Astrocyte of the spinal cord (primary cell): ENCODE data around the gene MCM10.

Source experiments
- DNase-seq: peaks from one replicate; pipeline ENCODE4 v3.0.0; 2011; ENCODE audit warnings: low read depth, low spot score
- H3K4me3 ChIP-seq: 2 replicates; pipeline ENCODE4 v1.5.1; 2011; ENCODE audit warnings: low read depth, mild to moderate bottlenecking, low read length, moderate library complexity
- in situ Hi-C: cut with HindIII; loops from 2 replicates; pipeline ENCODE4 v1.10.0; 2017; ENCODE audit warnings: low sequenced_read_pairs
- TF ChIP-seq, protein P1 (sequence below): IDR thresholded peaks from 2 replicates; pipeline ENCODE4 v1.5.1; 2012; ENCODE audit warnings: low read depth, mild to moderate bottlenecking, low read length, inconsistent platforms

MCM10 gene

GRCh38 chr10:13190816-13191215, 29.5 kb downstream of the MCM10 start:
- no peak overlapping the region for H3K4me3 ChIP-seq
- in situ Hi-C loops: no loop called here
- TF ChIP-seq, protein P1, sequence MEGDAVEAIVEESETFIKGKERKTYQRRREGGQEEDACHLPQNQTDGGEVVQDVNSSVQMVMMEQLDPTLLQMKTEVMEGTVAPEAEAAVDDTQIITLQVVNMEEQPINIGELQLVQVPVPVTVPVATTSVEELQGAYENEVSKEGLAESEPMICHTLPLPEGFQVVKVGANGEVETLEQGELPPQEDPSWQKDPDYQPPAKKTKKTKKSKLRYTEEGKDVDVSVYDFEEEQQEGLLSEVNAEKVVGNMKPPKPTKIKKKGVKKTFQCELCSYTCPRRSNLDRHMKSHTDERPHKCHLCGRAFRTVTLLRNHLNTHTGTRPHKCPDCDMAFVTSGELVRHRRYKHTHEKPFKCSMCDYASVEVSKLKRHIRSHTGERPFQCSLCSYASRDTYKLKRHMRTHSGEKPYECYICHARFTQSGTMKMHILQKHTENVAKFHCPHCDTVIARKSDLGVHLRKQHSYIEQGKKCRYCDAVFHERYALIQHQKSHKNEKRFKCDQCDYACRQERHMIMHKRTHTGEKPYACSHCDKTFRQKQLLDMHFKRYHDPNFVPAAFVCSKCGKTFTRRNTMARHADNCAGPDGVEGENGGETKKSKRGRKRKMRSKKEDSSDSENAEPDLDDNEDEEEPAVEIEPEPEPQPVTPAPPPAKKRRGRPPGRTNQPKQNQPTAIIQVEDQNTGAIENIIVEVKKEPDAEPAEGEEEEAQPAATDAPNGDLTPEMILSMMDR: no peak
- DNase-seq: no peak

DNA sequence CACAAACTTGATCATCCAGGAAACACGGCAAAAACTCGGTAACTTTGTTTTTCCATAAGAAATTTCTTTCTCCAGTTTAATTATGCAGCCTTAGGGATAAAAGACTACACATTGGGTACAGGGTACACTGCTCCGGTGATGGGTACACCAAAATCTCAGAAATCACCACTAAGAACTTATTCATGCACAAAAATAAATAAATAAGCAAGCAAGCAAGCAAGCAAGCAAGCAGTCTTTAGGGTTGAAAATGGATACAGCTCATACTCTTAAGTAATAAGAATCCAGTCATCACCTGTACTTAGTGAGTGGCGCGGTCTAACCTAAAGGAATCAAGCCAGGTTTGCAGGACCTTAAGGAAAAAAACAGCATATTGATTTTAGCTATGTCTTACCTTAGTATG, 30.0 kb downstream of the MCM10 start:
- no peak overlapping the region for H3K4me3 ChIP-seq
- DNase-seq: no peak
- TF ChIP-seq, protein P1: no peak
- in situ Hi-C loops: no loop called here

- in situ Hi-C loops: no loop called here
- TF ChIP-seq, protein P1: no peak
- no peak overlapping the region for H3K4me3 ChIP-seq
- DNase-seq: no peak
Measured at GRCh38 chr10:13193637-13194036, 32.3 kb downstream of the MCM10 start.

GRCh38 chr10:13195016-13195415, 33.7 kb downstream of the MCM10 start:
- TF ChIP-seq, protein P1: no peak
- H3K4me3 ChIP-seq: no peak overlapping the region
- in situ Hi-C loops: no loop called here
- DNase-seq: no peak

DNA sequence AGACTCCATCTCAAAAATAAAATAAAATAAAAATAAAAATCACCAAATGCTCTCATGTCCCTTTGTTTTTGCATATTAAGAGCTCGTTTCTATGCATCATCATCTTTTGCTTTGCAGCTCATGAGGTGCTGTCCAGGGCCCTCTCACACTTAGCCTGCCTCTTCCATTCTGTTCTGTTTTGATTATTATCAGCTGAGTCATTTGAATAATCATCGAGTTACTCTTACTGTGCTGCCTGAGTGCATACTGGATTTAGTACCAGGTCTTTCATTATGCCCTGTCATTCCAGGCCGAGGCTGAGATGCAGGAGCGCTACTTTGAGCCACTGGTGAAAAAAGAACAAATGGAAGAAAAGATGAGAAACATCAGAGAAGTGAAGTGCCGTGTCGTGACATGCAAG, 39.8 kb downstream of the MCM10 start:
- peak; percentile 5 for DNase-seq
- H3K4me3 ChIP-seq: no peak overlapping the region
- in situ Hi-C loops: no loop called here
- TF ChIP-seq, protein P1: no peak

DNA sequence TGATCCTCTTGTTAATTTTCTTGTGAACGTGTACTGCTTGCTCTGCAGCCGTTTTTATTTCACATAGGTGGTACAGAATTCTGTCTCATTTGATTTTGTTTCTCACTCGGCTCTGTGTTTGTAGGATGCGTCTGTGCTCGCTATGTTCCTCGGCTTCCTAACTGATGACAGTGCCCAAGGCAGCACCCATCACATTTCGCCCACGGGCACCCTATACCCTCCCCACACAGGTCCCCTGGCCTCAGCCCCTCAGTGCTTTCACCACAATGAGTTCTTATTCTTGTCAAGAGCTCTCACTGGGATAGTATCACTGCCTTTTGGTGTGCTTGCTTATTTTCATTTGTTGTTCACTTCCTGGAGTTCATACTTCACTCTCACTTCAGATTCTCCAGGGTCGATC, 44.7 kb downstream of the MCM10 start:
- no peak for DNase-seq
- in situ Hi-C loops: no loop called here
- TF ChIP-seq, protein P1: no peak
- no peak overlapping the region for H3K4me3 ChIP-seq
